Prostate gland (tissue), 2 donors: ENCODE data around the gene VAV3. TPM values are rescaled to one million over a fixed set of nuclear protein-coding genes. Genes with fewer than 3 reads are reported as not detected.

Experiments
- DNase-seq: peaks from one replicate; pipeline ENCODE4 v3.0.0-alpha.2; 2019; ENCODE audit warnings: low spot score
- H3K27ac ChIP-seq, 2 donors: fragments of 200-600 bp; sonication (generic); 2 replicates each; pipeline ENCODE4 v1.5.1; 2017 to 2019
- H3K27me3 ChIP-seq: fragments of 200-600 bp; sonication (generic); replicated peaks from 2 replicates; pipeline ENCODE4 v1.5.1; 2019; ENCODE audit not compliant: insufficient read depth
- H3K36me3 ChIP-seq, 2 donors: fragments of 200-600 bp; sonication (generic); 1 replicate in 1 of 2; 2 replicates in 1 of 2; pipeline versions ENCODE4 v1.5.1 to v1.8.1; 2017 to 2019
- H3K4me1 ChIP-seq: fragments of 200-600 bp; sonication (generic); replicated peaks from 2 replicates; pipeline ENCODE4 v1.5.1; 2019
- H3K4me3 ChIP-seq, 2 donors: fragments of 200-600 bp; sonication (generic); 2 replicates each; pipeline ENCODE4 v1.5.1; 2017 to 2019
- H3K9me3 ChIP-seq: fragments of 200-600 bp; sonication (generic); 2 replicates; pipeline ENCODE4 v1.5.1; 2017
- CTCF ChIP-seq, 4 experiments: fragments of 200-600 bp in 2 of 4; fragments of 450-650 bp in 2 of 4; sonication (generic) in 2 of 4; IDR thresholded peaks; 1 replicate in 3 of 4; 2 replicates in 1 of 4; pipeline ENCODE4 v1.5.1; 2016 to 2019; ENCODE audit warnings: antibody characterized with exemption in 4 of 4, mild to moderate bottlenecking in 2 of 4, moderate library complexity in 2 of 4
- POLR2A ChIP-seq: fragments of 450-650 bp; IDR thresholded peaks from one replicate; pipeline ENCODE4 v1.6.1; 2016; ENCODE audit warnings: antibody characterized with exemption, mild to moderate bottlenecking
- POLR2AphosphoS5 ChIP-seq: sonication (generic); formaldehyde crosslinking; IDR thresholded peaks from one replicate; pipeline ENCODE4 v1.6.1; 2017; ENCODE audit warnings: antibody characterized with exemption
- WGBS: methylation state at CpG from one replicate; pipeline ENCODE4 v1.1.5; 2018; 5-methylcytosine and 5-hydroxymethylcytosine counted together
- intact Hi-C: fragments of 100-400 bp; cut with DNase I; formaldehyde crosslinking; loops from one replicate; pipeline ENCODE4 v1.14.2; 2022
- total RNA-seq, 2 donors: library from RNA; depleted of rRNA; stranded (reverse); fragments of >200 nt; gene quantifications; one replicate each; pipeline ENCODE4 v1.1.0, GENCODE V29; 2016

The VAV3 gene
- total RNA-seq, 2 donors from 2014 or later: 14.5 TPM

- TF ChIP-seq POLR2AphosphoS5: no peak
- TF ChIP-seq POLR2A: no peak
- no peak for TF ChIP-seq CTCF (IDR thresholded peaks at IDR 0.05)
- Histone ChIP-seq H3K4me1 (no peaks in the 10 kb centered on the region), H3K9me3 (no peaks in the 10 kb centered on the region), H3K36me3 (no peaks in the 10 kb centered on the region), H3K27ac (no peak overlapping the region), H3K4me3 (no peak overlapping the region), H3K27me3 (no peaks in the 10 kb centered on the region)
- intact Hi-C loops: no loop called here
- WGBS: 98% methylated on average over 2 of the region's 2 CpGs
- DNase-seq: no peak
Observed at GRCh38 chr1:107795994-107796393, 169.0 kb downstream of the VAV3 start.

- H3K9me3 ChIP-seq: no peaks in the 10 kb centered on the region
- DNase-seq: no peak
- H3K36me3 ChIP-seq: no peaks in the 10 kb centered on the region
- H3K27ac ChIP-seq: no peak overlapping the region
- no peak overlapping the region for H3K4me3 ChIP-seq
- 33% methylated on average over 1 of the region's 1 CpG for WGBS
- H3K4me1 ChIP-seq: no peaks in the 10 kb centered on the region
- intact Hi-C loops: no loop called here
- H3K27me3 ChIP-seq: no peaks in the 10 kb centered on the region
- no peak for TF ChIP-seq POLR2AphosphoS5
- no peak for TF ChIP-seq POLR2A
- no peak for TF ChIP-seq CTCF (IDR thresholded peaks at IDR 0.05)
Observed at GRCh38 chr1:107795441-107795840, 169.5 kb downstream of the VAV3 start.

GRCh38 chr1:107794571-107794970, 170.4 kb downstream of the VAV3 start:
- Histone ChIP-seq H3K9me3 (no peaks in the 10 kb centered on the region), H3K4me1 (no peaks in the 10 kb centered on the region), H3K36me3 (no peaks in the 10 kb centered on the region), H3K4me3 (no peak overlapping the region), H3K27ac (no peak overlapping the region), H3K27me3 (no peaks in the 10 kb centered on the region)
- TF ChIP-seq POLR2AphosphoS5: no peak
- no peak for TF ChIP-seq CTCF (IDR thresholded peaks at IDR 0.05)
- TF ChIP-seq POLR2A: no peak
- intact Hi-C loops: no loop called here
- DNase-seq: no peak
- 85% methylated on average over 2 of the region's 2 CpGs for WGBS

GRCh38 chr1:107793896-107794453, 171.0 kb downstream of the VAV3 start:
- no peaks in the 10 kb centered on the region for H3K4me1 ChIP-seq
- H3K36me3 ChIP-seq: no peaks in the 10 kb centered on the region
- no peak for DNase-seq
- 80% methylated on average over 7 of the region's 7 CpGs for WGBS
- no peak overlapping the region for H3K4me3 ChIP-seq
- no peaks in the 10 kb centered on the region for H3K27me3 ChIP-seq
- intact Hi-C loops: no loop called here
- H3K27ac ChIP-seq: no peak overlapping the region
- no peaks in the 10 kb centered on the region for H3K9me3 ChIP-seq
- TF ChIP-seq POLR2AphosphoS5: no peak

GRCh38 chr1:107791348-107791747, 173.6 kb downstream of the VAV3 start:
- no peak overlapping the region for H3K27ac ChIP-seq
- DNase-seq: no peak
- no peaks in the 10 kb centered on the region for H3K36me3 ChIP-seq
- intact Hi-C loops: no loop called here
- H3K4me1 ChIP-seq: no peaks in the 10 kb centered on the region
- no peaks in the 10 kb centered on the region for H3K27me3 ChIP-seq
- no peaks in the 10 kb centered on the region for H3K9me3 ChIP-seq
- H3K4me3 ChIP-seq: no peak overlapping the region
- TF ChIP-seq CTCF (IDR thresholded peaks at IDR 0.05) (no peak), POLR2A (no peak), POLR2AphosphoS5 (no peak)
